ENCODE results near the gene SLC25A4.
"Not testable (repeated sequence)": the region's sequence is repeated elsewhere in the genome, so short reads cannot be mapped to it uniquely, and the experiment has no call there.

DNA sequence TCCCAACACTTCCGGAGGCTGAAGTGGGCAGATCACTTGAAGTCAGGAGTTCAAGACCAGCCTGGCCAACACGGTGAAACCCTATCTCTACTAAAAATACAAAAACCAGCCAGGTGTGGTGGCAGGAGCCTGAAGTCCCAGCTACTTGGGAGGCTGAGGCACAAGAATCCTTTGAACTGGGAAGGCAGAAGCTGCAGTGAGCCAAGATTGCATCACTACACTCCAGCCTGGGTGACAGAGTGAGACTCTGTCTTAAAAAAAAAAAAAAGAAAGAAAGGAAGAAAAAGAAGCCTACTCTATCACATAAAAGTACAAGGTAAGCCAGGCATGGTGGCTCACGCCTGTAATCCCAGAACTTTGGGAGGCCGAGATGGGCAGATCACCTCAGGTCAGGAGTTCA lies 55.1 kb downstream of the SLC25A4 start:
- TF ChIP-seq, protein P1, sequence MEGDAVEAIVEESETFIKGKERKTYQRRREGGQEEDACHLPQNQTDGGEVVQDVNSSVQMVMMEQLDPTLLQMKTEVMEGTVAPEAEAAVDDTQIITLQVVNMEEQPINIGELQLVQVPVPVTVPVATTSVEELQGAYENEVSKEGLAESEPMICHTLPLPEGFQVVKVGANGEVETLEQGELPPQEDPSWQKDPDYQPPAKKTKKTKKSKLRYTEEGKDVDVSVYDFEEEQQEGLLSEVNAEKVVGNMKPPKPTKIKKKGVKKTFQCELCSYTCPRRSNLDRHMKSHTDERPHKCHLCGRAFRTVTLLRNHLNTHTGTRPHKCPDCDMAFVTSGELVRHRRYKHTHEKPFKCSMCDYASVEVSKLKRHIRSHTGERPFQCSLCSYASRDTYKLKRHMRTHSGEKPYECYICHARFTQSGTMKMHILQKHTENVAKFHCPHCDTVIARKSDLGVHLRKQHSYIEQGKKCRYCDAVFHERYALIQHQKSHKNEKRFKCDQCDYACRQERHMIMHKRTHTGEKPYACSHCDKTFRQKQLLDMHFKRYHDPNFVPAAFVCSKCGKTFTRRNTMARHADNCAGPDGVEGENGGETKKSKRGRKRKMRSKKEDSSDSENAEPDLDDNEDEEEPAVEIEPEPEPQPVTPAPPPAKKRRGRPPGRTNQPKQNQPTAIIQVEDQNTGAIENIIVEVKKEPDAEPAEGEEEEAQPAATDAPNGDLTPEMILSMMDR (IDR thresholded peaks at IDR 0.05), result not testable (repeated sequence)
- TF ChIP-seq POLR2A (IDR thresholded peaks at IDR 0.05), result not testable (repeated sequence)

Measured in right lobe of liver (tissue), 4 donors.